SKM-1 treated with dmso at 0.1 percent for 144 hours (cell line): Measurements from ENCODE around the gene C4B.
"Not testable (repeated sequence)": the region's sequence is repeated elsewhere in the genome, so short reads cannot be mapped to it uniquely, and the experiment has no call there.

ENCODE experiments used
- DNase-seq: peaks from one replicate; lab custom pipeline; 2025; ENCODE audit not compliant: unreplicated experiment; lab: John Stamatoyannopoulos, UW

C4B gene

DNA sequence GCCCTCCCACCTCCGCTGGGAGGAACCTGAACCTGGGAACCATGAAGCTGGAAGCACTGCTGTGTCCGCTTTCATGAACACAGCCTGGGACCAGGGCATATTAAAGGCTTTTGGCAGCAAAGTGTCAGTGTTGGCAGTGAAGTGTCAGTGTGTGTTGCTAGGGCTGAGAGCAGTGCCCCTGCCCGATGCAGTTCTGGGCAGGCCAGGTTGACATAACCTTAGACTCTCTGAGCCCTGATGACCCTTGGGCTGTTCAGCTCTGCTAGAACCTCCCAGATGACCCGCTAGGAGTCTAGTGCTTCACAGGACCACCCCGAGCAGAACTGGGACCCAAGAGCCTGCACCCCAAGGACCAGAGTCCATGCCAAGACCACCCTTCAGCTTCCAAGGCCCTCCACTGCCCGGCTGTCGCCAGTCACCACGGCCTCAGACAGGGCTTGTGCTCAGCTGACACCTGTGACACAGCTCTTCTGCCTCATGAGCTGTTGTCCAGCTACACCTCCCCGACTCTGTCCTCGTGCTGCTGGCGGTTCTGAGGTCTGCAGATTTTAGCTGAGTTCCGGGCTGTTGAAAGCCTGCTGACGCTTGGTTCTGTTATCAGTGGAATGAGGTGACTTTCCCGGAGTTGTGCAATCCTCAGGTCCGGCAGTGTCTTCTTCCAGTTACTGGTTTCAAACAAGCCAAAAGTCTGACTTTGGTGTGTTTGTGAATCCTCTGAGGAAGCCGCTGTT, 20.9 kb downstream of the C4B start:
- not testable (repeated sequence) for DNase-seq

DNA sequence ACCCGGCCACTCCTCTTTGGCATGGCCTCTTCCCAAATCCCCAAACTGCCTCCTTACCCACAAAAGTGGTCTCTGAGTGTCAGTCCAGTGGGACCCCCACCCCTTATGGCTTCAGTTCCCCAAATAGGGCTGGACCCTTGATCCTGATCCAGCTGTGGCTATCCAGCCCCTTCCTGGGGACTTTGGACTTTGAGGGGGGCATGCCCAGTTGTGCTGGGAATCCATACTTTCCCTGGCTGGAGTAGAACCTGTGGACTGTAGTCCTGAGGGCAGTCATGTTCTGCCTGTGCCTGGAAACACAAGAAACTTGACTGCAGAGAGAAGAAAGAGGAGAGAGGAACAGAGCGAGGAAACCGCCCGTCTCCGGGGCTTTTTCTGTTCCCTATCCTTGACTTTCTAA, 22.5 kb downstream of the C4B start:
- DNase-seq = not testable (repeated sequence)

GRCh38 chr6:32037598-32038524, 23.3 kb downstream of the C4B start, which contains the start of gene CYP21A2:
Gene CYP21A2 (plus strand): TSS chr6:32038415. CDS start chr6:32038423, 8 bp downstream.
- DNase-seq = not testable (repeated sequence)

GRCh38 chr6:32038878-32039277, 24.3 kb downstream of the C4B start:
- not testable (repeated sequence) for DNase-seq

- DNase-seq = not testable (repeated sequence)
Measured at GRCh38 chr6:32039321-32040274, 25.0 kb downstream of the C4B start.

GRCh38 chr6:32040299-32041049, 25.9 kb downstream of the C4B start:
- not testable (repeated sequence) for DNase-seq

DNA sequence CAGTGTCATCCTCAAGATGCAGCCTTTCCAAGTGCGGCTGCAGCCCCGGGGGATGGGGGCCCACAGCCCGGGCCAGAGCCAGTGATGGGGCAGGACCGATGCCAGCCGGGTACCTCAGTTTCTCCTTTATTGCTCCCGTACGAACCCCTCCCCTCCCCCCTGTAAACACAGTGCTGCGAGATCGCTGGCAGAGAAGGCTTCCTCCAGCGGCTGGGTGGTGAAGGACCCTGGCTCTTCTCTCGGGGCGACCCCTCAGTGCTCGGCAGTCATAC, 26.4 kb downstream of the C4B start:
- not testable (repeated sequence) for DNase-seq

DNA sequence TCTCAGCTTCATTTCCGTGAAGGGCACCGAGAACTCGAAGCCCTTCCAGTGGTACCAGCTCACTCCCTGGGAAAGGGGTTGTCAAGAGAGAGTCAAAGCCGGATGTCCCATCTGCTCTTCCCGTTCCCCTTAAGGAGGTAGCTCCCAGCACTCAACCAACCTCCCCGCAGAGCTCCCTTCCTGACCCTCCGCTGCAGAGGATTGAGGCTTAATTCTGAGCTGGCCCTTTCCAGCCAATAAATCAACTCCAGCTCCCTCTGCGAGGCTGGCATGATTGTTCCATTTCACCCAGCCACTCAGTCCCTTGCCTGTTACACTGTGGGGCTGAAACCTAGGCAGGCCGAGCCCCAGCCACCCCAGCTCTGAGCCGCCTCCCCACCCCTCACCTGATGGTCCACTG, 26.8 kb downstream of the C4B start:
- not testable (repeated sequence) for DNase-seq

GRCh38 chr6:32042276-32042675, 27.7 kb downstream of the C4B start:
- not testable (repeated sequence) for DNase-seq

DNA sequence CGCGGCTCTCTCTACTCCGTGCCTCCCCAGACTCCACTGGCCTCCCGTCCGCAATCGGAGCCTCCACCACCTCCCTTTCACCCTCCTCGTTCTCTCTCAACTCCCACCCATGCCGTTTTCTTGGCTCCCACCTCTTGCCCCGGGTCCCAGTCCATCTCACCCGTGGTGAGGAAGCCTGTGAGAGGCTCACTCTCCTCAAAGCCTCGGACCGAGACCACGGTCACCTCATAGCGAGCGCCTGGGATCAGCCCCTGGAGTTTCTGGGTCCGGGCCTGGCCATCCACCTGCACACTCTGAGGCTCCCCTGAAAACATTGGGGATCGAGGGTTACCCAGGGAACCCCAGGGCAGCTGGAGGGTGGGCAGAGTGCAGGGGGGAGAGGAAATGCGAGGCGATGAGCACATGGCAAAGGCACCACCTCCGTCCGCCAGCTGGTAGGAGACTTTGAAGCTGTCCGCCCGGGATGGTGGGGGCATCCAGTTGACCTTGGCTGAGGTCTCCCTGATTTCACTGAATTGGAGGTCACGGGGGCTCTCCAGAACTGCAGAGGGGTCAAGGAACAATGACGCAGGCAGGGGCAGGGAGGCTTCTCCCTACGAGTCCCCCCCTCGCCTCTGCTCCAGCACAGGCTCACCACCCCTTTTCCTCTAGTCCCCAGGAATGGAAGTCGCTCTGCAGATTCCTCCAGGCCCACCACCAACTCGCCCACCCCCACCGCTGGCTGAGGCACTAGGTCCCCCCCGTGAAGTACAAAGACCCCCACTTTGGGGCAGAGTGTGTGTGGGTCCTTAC, 29.2 kb downstream of the C4B start:
- not testable (repeated sequence) for DNase-seq

- not testable (repeated sequence) for DNase-seq
Measured at GRCh38 chr6:32044916-32045315, 30.3 kb downstream of the C4B start.

DNA sequence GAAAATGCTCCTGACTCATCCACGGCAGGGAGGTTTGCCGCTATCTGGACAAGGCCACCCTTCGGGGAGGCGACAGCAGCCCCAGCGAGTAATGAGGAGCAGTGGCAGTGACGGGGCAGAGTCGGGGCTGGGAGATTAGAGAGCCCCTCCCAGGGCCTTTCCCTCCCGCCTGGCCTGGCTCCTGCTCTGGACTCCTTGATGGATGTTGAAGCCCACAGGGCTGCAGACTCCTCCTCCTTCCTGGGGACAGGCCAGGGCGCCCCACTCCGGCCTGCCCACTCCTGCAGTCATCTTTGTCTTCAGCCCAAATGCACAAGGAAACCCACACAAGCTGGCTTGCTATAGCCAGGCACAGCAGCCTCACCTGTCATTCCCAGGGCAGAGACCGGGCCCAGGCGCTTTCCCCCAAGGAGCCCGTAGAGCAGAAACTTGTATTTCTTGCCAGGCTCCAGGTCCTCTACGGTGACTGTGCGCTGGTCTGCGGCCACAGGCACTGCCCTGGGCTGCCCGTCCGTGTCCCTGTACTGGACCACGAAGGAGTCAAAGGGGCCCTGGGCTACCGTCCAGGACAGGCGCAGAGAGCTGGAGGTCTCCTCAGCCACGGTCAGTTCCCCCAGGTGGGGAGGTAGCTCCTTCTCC, 31.3 kb downstream of the C4B start:
- DNase-seq = no peak

- DNase-seq = no peak
Measured at GRCh38 chr6:32046450-32047083, 32.0 kb downstream of the C4B start.

DNA sequence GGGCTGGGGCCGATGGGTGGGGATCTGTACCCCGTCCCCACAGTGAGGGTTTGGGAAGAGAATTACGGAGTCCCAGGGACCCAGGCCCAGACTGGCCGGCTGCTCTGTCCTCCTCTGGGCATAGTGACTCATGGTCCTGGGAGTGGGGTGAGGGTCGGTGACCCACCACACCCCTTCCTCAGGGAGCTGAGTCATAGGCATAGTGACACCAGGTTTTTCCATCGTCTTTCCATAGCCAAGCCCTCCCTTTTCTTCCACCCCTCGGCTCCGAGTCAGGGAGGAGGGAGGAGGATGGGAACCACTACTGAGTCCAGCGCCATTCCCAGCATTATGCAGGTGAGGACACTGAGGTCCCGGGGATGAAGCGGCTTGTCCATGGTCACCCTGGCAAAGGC, 32.5 kb downstream of the C4B start:
- no peak for DNase-seq

GRCh38 chr6:32047539-32047854, 32.9 kb downstream of the C4B start:
- DNase-seq = no peak

- DNase-seq = peak; percentile 43
Measured at GRCh38 chr6:32047855-32048766, 33.5 kb downstream of the C4B start.

DNA sequence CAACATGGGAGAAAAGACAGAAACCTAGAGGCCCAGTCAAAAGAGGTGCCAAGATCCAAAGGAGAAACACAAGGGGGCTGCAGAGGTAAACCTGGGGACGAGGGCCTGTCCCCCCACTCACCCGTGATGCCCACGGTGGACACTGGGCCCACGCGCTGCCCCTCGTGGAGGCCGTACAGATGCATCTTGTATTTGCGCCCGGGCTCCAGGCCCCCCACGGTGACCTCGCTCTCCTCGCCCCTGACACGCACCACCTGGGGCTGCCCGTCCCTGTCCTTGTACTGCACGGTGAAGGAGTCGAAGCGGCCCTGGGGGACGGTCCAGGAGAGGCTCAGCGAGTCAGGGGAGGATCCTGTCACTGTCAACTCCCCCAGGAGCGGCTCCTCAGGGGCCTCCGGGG, 34.6 kb downstream of the C4B start:
- DNase-seq = not testable (repeated sequence)

DNA sequence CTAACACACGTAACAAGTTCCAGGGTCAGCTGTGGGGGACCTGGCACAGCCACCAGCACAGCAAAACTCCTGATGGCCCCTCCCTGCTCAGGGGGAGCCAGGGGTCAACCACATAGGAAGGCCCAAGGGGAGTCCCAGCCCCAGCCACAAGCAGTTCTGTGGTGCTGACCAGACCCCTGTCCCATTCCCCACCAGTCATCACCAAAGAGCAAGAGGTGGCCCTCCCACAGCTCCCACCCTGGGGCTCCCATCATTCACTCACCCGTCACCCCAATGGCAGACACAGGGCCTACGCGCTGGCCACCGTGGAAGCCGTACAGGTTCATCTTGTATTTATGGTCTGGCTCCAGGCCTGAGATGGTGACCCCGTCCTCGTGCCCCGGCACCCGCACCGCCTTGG, 35.1 kb downstream of the C4B start:
- not testable (repeated sequence) for DNase-seq
